Right atrium auricular region (tissue), 2 donors: Measurements from ENCODE around the gene SYNDIG1. TPM values are rescaled to one million over a fixed set of nuclear protein-coding genes. Genes with fewer than 3 reads are reported as not detected.

Source experiments
- DNase-seq: peaks from one replicate; pipeline ENCODE4 v3.0.0-alpha.2; 2019; ENCODE audit warnings: low spot score
- H3K27ac ChIP-seq, 2 donors: fragments of 200-600 bp; sonication (generic); 1 replicate in 1 of 2; 2 replicates in 1 of 2; pipeline ENCODE4 v1.5.1; 2016 to 2019
- H3K27me3 ChIP-seq, 2 donors: fragments of 200-600 bp; sonication (generic); one replicate each; pipeline versions ENCODE4 v1.5.1 to v1.6.0; 2017 to 2019
- H3K36me3 ChIP-seq: fragments of 200-600 bp; sonication (generic); one replicate; pipeline ENCODE4 v1.5.1; 2016
- H3K4me1 ChIP-seq, 2 donors: fragments of 200-600 bp; sonication (generic); one replicate each; pipeline versions ENCODE4 v1.5.1 to v1.6.0; 2017 to 2019
- H3K4me3 ChIP-seq, 2 donors: fragments of 200-600 bp; sonication (generic); 1 replicate in 1 of 2; 2 replicates in 1 of 2; pipeline ENCODE4 v1.5.1; 2017 to 2019; ENCODE audit warnings: mild to moderate bottlenecking in 1 of 2, moderate library complexity in 1 of 2
- H3K9me3 ChIP-seq, 2 donors: fragments of 200-600 bp; sonication (generic); one replicate each; pipeline ENCODE4 v1.5.1; 2019
- total RNA-seq, 2 donors: library from RNA; depleted of rRNA; stranded (reverse); fragments of >200 nt; gene quantifications; one replicate each; pipeline ENCODE4 v1.1.0, GENCODE V29; 2016
- TF ChIP-seq, protein P1 (sequence below), 2 donors: fragments of 200-600 bp; sonication (generic); IDR thresholded peaks; one replicate each; pipeline ENCODE4 v1.5.1; 2019; ENCODE audit warnings: antibody characterized with exemption in 2 of 2

Gene SYNDIG1
- total RNA-seq, 2 donors from 2014 or later, result 21.7 to 38.1 TPM

- Histone ChIP-seq H3K36me3 (no peaks in the 10 kb centered on the region), H3K4me1 (peaks cover 0 to 8% of the 10 kb centered on the region in 2 donors), H3K27ac (no peak overlapping the region), H3K9me3 (no peaks in the 10 kb centered on the region), H3K4me3 (no peak overlapping the region), H3K27me3 (no peaks in the 10 kb centered on the region)
- DNase-seq, result no peak
- TF ChIP-seq, protein P1, sequence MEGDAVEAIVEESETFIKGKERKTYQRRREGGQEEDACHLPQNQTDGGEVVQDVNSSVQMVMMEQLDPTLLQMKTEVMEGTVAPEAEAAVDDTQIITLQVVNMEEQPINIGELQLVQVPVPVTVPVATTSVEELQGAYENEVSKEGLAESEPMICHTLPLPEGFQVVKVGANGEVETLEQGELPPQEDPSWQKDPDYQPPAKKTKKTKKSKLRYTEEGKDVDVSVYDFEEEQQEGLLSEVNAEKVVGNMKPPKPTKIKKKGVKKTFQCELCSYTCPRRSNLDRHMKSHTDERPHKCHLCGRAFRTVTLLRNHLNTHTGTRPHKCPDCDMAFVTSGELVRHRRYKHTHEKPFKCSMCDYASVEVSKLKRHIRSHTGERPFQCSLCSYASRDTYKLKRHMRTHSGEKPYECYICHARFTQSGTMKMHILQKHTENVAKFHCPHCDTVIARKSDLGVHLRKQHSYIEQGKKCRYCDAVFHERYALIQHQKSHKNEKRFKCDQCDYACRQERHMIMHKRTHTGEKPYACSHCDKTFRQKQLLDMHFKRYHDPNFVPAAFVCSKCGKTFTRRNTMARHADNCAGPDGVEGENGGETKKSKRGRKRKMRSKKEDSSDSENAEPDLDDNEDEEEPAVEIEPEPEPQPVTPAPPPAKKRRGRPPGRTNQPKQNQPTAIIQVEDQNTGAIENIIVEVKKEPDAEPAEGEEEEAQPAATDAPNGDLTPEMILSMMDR (IDR thresholded peaks at IDR 0.05), result no peak
Measured at GRCh38 chr20:24460712-24461111, 8.7 kb upstream of the SYNDIG1 start.

GRCh38 chr20:24461848-24462247, 7.6 kb upstream of the SYNDIG1 start:
- Histone ChIP-seq H3K27ac (no peak overlapping the region), H3K4me3 (no peak overlapping the region), H3K9me3 (no peaks in the 10 kb centered on the region), H3K4me1 (peaks cover 0 to 12% of the 10 kb centered on the region in 2 donors), H3K27me3 (no peaks in the 10 kb centered on the region), H3K36me3 (no peaks in the 10 kb centered on the region)
- no peak for DNase-seq
- TF ChIP-seq, protein P1 (IDR thresholded peaks at IDR 0.05), result no peak

DNA sequence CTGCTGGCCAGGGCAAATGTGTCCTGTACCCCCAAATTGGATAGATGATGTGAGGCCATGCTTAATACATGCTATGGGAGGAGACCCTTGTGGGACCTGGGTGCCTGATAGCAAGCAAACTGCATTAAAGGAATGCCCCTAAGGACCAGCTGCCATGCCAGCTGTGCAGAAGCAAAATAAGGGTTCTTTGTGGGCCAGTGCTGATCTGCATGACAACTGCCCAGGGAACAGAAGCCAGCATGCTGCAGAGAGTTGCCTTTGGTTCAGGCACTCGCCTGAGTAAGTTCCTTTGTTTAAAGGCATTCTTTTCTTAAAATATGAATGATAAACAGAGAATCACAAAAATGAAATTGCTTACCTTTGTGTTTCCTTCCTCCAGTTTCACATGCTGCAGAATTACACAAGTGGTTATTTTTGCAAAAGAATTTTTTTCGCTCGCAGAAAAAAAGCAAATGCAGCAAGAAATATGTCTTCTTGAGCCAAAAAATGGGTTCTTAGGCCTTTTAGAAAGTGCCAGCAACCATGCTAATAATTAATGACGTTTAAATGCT, 6.9 kb upstream of the SYNDIG1 start:
- DNase-seq, result no peak
- no peaks in the 10 kb centered on the region for H3K36me3 ChIP-seq
- H3K4me1 ChIP-seq, result peaks cover 0 to 12% of the 10 kb centered on the region in 2 donors
- no peaks in the 10 kb centered on the region for H3K9me3 ChIP-seq
- H3K27me3 ChIP-seq, result no peaks in the 10 kb centered on the region
- TF ChIP-seq, protein P1 (IDR thresholded peaks at IDR 0.05), result no peak
- H3K4me3 ChIP-seq, result no peak overlapping the region
- H3K27ac ChIP-seq, result no peak overlapping the region

DNA sequence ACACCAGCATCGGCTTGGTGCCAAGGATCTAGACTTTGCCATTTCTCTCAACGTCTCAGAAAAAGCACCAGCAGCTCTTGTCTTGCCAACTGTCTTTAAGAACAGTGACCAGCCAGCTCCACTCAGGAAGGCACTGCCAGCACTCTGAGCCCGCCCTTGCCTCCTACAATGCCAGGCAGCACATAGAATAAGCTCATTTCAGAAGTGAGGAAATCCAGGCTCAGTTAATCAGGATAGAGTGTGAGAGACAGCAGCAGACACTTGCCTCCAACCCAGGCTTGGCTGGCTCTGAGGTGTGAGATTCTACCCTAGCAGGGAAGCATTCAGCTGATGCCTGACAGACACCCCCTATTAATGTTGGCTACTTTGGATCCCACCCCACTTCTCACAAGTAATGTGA, 4.3 kb upstream of the SYNDIG1 start:
- no peak for DNase-seq
- H3K4me3 ChIP-seq, result no peak overlapping the region
- TF ChIP-seq, protein P1 (IDR thresholded peaks at IDR 0.05), result no peak
- no peaks in the 10 kb centered on the region for H3K36me3 ChIP-seq
- H3K27ac ChIP-seq, result peak overlapping the region; percentile 47 to 80
- H3K4me1 ChIP-seq, result peaks cover 0 to 20% of the 10 kb centered on the region in 2 donors
- no peaks in the 10 kb centered on the region for H3K9me3 ChIP-seq
- H3K27me3 ChIP-seq, result no peaks in the 10 kb centered on the region

- Histone ChIP-seq H3K27ac (peak overlapping the region; percentile 47 to 80), H3K9me3 (no peaks in the 10 kb centered on the region), H3K4me1 (peaks cover 0 to 25% of the 10 kb centered on the region in 2 donors), H3K4me3 (no peak overlapping the region), H3K36me3 (no peaks in the 10 kb centered on the region), H3K27me3 (no peaks in the 10 kb centered on the region)
- peak; percentile 63 for DNase-seq
- TF ChIP-seq, protein P1 (IDR thresholded peaks at IDR 0.05), result no peak
Measured at GRCh38 chr20:24465730-24466129, 3.7 kb upstream of the SYNDIG1 start.
